Lung (tissue), 12 donors: ENCODE data around the gene DUOX1. TPM values are rescaled to one million over a fixed set of nuclear protein-coding genes. Genes with fewer than 3 reads are reported as not detected.

Experiments
- ATAC-seq: fragments of 200-7000 bp; cut with Tn5 transposase; one replicate; pipeline ENCODE4 v1.9.1; 2020; ENCODE audit warnings: moderate number of reproducible peaks; ENCODE audit not compliant: insufficient read depth, low FRiP score
- DNase-seq, 3 donors: peaks; one replicate each; pipeline ENCODE4 v3.0.0-alpha.2; 2013 to 2017
- H3K27ac ChIP-seq, 2 donors: one replicate each; pipeline ENCODE4 v1.5.1; 2013; ENCODE audit warnings: mild to moderate bottlenecking in 2 of 2, moderate library complexity in 2 of 2, control low read depth in 1 of 2, inconsistent platforms in 1 of 2, low read depth in 1 of 2, low read length in 1 of 2
- H3K27me3 ChIP-seq, 3 donors: one replicate each; pipeline ENCODE4 v1.5.1; 2013; ENCODE audit warnings: low read length in 2 of 3; ENCODE audit not compliant: control insufficient read depth in 3 of 3, insufficient read depth in 3 of 3
- H3K36me3 ChIP-seq, 4 donors: one replicate each; pipeline ENCODE4 v1.5.1; 2013; ENCODE audit warnings: low read length in 4 of 4, mild to moderate bottlenecking in 1 of 4, moderate library complexity in 1 of 4; ENCODE audit not compliant: control insufficient read depth in 4 of 4, insufficient read depth in 4 of 4
- H3K4me1 ChIP-seq, 5 donors: one replicate each; pipeline ENCODE4 v1.5.1; 2013; ENCODE audit warnings: low read length in 5 of 5, mild to moderate bottlenecking in 2 of 5, moderate library complexity in 1 of 5; ENCODE audit not compliant: control insufficient read depth in 5 of 5, insufficient read depth in 5 of 5
- H3K4me3 ChIP-seq: one replicate; pipeline ENCODE4 v1.5.1; 2013; ENCODE audit warnings: mild to moderate bottlenecking, control low read depth, moderate library complexity
- H3K9ac ChIP-seq, 2 donors: one replicate each; pipeline ENCODE4 v1.5.1; 2013; ENCODE audit warnings: low read length in 2 of 2, control low read depth in 1 of 2; ENCODE audit not compliant: insufficient read depth in 1 of 2
- H3K9me3 ChIP-seq, 4 donors: one replicate each; pipeline ENCODE4 v1.5.1; 2013; ENCODE audit warnings: low read length in 3 of 4, mild to moderate bottlenecking in 1 of 4, moderate library complexity in 1 of 4; ENCODE audit not compliant: control insufficient read depth in 4 of 4, insufficient read depth in 3 of 4
- CTCF ChIP-seq: IDR thresholded peaks from 2 replicates; pipeline ENCODE4 v1.5.1; 2012; ENCODE audit warnings: mild to moderate bottlenecking; ENCODE audit errors: control extremely low read depth, extremely low read depth
- WGBS, 2 donors: extraction: QIAGEN DNeasy Blood & Tissue Kit; methylation state at CpG; one replicate each; pipeline ENCODE4 v1.1.7; 2013; 5-methylcytosine and 5-hydroxymethylcytosine counted together
- polyA plus RNA-seq, 2 donors: library from polyadenylated mRNA; stranded (reverse); fragments of 200-250 nt; gene quantifications; one replicate each; pipeline ENCODE4 v1.2.1, GENCODE V29; 2013
- total RNA-seq, 2 donors: library from RNA; depleted of rRNA in 1 of 2; stranded (reverse); fragments of >200 nt in 1 of 2; gene quantifications; one replicate each; pipeline ENCODE4 v1.2.1, GENCODE V29; 2014 to 2021
- donor health status: control.
- donor health status: control.
- donor health status: Bipolar disorder and iron deficiency.
- donor health status: healthy.
- donor health status: DM: yes; HTN: yes; CAD: no.

DUOX1 gene
- total and polyA plus RNA-seq, 4 donors = 61.7 to 363 (median 115) TPM

- DNase-seq = peak; percentile 84 to 88 (median 86)
- Histone ChIP-seq H3K36me3 (peaks cover 0 to 7% (median 0%) of the 10 kb centered on the region in 4 donors), H3K9ac (no peak overlapping the region), H3K27me3 (no peaks in the 10 kb centered on the region), H3K4me3 (no peak overlapping the region), H3K4me1 (peaks cover 0 to 22% (median 4%) of the 10 kb centered on the region in 5 donors), H3K9me3 (no peaks in the 10 kb centered on the region), H3K27ac (peak overlapping the region in 1 of 2 donors; percentile 8)
- WGBS, 2 donors = 16 to 18% methylated on average over 7 of the region's 7 CpGs
- peak; percentile 39 for ATAC-seq
- peak; percentile 90 for TF ChIP-seq CTCF
Measured at GRCh38 chr15:45162771-45163507, 33.1 kb downstream of the DUOX1 start.

- peak overlapping the region in 1 of 2 donors; percentile 8 for H3K27ac ChIP-seq
- DNase-seq (no peak), ATAC-seq (no peak)
- peaks cover 0 to 22% (median 4%) of the 10 kb centered on the region in 5 donors for H3K4me1 ChIP-seq
- H3K9me3 ChIP-seq = no peaks in the 10 kb centered on the region
- H3K9ac ChIP-seq = no peak overlapping the region
- no peak overlapping the region for H3K4me3 ChIP-seq
- no peak for TF ChIP-seq CTCF
- 82 to 85% methylated on average over 9 of the region's 9 CpGs for WGBS, 2 donors
- H3K36me3 ChIP-seq = peaks cover 0 to 7% (median 1%) of the 10 kb centered on the region in 4 donors
- H3K27me3 ChIP-seq = no peaks in the 10 kb centered on the region
Measured at GRCh38 chr15:45163508-45163856, 33.7 kb downstream of the DUOX1 start.

- Histone ChIP-seq H3K4me1 (peaks cover 0 to 22% (median 4%) of the 10 kb centered on the region in 5 donors), H3K27me3 (no peaks in the 10 kb centered on the region), H3K36me3 (peaks cover 0 to 5% (median 1%) of the 10 kb centered on the region in 4 donors), H3K4me3 (no peak overlapping the region), H3K9me3 (no peaks in the 10 kb centered on the region), H3K9ac (no peak overlapping the region), H3K27ac (peak overlapping the region in 1 of 2 donors; percentile 20)
- WGBS, 2 donors = 88 to 97% methylated on average over 1 of the region's 1 CpG
- ATAC-seq (no peak), DNase-seq (no peak)
- no peak for TF ChIP-seq CTCF
Measured at GRCh38 chr15:45164914-45165313, 35.1 kb downstream of the DUOX1 start.
